DMS53 (cell line): ENCODE results near the gene MED14.
"Not testable (repeated sequence)": the region's sequence is repeated elsewhere in the genome, so short reads cannot be mapped to it uniquely, and the experiment has no call there.

Experiments
- DNase-seq: peaks from one replicate; lab custom pipeline; 2025; lab: John Stamatoyannopoulos, UW

MED14 gene

DNA sequence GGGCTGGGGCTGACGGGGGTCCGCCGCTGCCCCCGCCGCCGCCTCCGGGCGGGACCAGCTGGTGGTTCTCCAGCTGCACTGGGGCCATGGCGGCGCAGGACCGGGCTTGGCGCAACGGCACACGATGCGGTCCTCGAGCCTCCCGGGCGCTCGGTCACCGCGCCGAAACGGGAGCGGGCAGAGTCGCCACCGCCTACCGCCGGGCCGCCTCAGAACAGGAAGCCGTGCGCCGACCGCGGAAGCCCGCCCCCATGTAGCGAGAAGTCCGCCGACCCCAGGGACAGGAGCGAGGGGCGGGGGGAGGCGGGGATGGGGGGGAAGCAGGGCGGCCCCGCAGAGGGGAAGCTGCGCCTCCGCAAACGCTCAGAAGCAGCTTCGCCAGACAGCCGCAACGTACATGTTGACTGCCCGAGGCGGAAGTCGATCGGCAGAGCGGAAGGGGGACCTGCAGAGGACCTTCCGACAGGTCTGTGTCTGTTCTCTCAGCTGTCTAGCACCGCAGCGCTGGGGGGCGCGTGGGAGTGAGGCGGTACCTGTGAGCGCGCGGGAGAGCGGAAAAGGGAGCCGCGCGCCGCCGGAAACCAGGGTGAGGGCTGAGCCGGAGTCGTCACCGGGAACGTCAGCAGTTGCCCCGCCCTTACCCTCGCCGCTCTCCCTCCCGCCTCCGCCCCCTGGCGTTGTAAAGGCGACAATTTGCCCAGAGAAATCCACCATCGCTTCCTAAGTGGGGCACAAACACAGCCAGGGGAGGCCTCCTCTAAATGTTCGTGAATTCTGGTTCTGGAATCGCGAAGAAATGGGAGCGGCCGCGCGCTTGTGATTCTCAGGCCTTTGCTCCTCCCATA lies at the start of gene MED14:
MED14 (minus strand) TSS at position 218 of the 845 bp plus-strand sequence; CDS start at position 88, 130 bp downstream.
- peak; percentile 94 for DNase-seq

- no peak for DNase-seq
Measured at GRCh38 chrX:40784516-40785151, 49.3 kb upstream of the MED14 start.

- DNase-seq: not testable (repeated sequence)
Measured at GRCh38 chrX:40782644-40783259, 47.4 kb upstream of the MED14 start.

DNA sequence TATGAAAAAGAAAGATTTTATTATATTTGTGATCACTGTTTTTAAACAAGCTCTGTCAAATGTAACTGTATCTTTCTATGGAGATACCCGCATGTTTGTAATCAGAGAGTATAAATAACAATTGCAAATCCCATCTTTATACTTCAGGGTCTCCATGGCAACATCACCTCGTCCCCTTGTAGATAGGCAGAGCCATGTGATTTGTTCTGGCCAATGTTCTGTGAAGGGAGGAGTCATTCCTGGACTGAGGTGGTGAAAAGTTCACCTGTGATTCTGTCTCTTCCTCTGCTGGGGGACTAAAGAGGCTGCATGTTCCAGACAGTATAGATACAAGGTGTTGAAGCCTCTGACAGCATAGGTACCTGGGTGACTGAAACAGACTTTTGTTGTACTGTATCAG lies 45.6 kb upstream of the MED14 start:
- DNase-seq: no peak

DNA sequence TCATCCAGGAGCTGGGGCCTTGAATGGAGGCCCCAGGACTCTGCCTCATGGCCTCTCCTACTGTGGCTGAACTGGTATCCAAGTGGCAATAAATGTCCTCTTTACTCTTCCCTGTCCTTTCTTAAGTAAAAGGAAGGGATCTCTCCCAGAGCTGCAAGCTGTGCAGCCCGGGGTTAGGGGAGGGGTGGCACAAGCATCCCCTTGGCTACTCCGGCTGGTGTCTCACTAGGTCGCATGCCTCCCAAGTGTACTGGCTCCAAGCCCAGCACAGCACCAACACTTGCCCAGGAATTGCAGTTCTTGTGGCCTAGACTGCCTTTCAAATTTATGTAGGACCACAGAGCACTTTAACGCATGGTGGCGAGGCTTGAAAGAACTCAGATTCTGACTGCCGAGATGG lies 44.7 kb upstream of the MED14 start:
- no peak for DNase-seq

GRCh38 chrX:40778861-40779575 lies 43.7 kb upstream of the MED14 start:
- peak; percentile 4 for DNase-seq

DNA sequence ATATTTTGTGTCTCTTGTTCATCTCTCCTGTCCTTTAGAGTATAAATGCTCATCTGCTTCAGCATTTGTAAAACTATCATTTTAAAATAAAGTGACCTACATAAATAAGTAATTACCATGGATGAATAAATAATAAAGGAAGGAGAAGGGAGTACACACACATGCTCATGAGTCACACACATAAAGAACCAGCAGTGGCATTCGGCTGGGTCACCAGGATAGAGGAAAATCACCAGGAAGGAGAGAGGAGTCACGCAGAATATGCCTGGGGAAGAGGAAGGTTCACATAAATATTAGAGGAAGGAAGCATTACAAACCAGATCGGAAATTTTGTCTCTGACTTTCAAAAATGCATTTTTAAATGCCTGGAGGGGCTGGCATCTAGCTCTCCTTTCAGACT lies 38.5 kb upstream of the MED14 start:
- DNase-seq: no peak

- no peak for DNase-seq
Measured at GRCh38 chrX:40773188-40773587, 37.8 kb upstream of the MED14 start.

DNA sequence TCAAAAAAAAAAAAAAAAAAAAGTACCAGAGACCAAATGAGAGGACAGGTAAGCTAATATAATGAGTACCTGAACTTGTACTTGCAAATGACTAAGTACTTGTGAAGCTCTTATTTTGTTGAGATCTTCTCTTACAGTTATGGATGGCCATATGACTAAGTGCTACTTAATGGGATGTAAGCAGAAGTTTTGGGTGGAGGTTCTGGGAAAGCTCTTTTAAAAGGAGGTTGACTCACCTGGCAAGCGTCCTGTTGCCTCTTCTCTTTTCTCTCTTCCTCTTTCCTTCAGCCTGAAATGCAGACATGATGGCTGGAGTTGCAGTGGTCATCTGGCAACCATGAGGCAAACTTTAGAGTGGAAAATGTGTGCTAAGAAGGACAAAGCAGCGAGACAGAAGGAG lies 36.9 kb upstream of the MED14 start:
- peak; percentile 9 for DNase-seq

GRCh38 chrX:40761762-40762161 lies 26.4 kb upstream of the MED14 start:
- DNase-seq: no peak

GRCh38 chrX:40759374-40759773 lies 24.0 kb upstream of the MED14 start:
- DNase-seq: no peak

- DNase-seq: no peak
Measured at GRCh38 chrX:40757058-40757457, 21.7 kb upstream of the MED14 start.

DNA sequence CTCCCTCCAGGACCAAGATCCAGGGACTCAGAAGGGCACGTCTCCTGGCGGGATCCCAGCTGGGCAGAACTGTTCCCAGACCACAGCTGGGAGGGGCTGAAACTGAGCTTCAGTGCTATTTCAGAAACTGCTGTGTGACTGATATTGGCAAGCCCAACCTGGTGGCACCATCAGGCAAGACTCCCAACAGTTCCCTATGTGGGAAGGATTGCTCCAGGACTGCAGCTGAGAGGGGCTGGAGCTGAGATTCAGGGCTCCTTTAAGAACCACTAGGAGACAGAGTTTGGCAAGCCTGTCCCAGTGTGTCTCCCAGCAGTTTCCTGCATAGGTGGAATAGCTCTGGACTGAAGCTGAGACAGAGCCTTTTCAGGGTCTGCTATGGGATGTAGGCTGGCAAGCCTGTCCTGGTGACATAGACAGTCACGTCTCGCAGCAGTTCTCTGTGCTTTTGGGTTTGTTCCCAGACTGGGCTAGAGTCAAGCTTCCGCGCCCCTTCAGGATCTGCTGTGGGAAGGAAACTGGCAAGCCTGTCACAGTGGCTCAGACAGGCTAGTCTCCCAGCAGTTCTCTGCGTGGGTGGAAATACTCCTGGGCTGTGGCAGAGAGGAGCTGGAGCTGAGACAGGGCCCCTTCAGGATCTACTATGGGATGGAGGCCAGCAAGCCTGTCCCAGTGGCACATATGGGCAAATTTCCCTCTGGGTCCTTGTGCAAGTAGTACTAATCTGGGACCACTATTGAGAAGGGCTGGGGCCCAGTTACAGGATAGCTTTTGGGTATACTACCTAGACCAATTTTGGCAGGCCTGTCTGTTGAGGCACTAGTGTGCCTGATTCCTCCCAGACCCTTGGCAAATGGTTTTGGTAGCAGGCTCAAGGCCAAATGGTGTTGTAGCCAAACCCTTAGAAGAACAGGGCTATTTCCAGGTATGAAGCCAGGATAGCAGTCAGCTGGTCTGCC lies 20.2 kb upstream of the MED14 start:
- DNase-seq: no peak

GRCh38 chrX:40749681-40750494 lies 14.5 kb upstream of the MED14 start:
- no peak for DNase-seq

- no peak for DNase-seq
Measured at GRCh38 chrX:40748977-40749376, 13.6 kb upstream of the MED14 start.

DNA sequence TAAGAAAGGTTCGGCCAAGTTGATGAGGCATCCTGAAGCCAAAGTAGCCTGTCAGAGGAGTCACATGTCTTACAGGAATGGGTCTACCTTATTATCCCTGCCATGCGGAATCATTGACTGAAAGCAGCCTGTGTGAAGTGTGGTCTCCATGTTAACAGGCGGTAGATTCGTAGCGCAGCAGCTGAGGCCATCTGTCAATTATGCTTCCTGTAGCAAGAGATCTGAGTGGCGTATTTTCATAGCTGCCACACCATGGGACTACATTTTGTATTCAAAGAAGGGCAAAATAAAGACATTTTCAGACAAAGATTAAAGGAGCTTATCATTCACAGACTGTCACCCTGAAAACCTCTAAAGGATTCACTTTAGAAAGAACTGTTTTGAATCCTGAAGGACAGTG lies 11.2 kb upstream of the MED14 start:
- DNase-seq: no peak

GRCh38 chrX:40736170-40736505 lies 796 bp upstream of the MED14 start:
- DNase-seq: peak; percentile 60

DNA sequence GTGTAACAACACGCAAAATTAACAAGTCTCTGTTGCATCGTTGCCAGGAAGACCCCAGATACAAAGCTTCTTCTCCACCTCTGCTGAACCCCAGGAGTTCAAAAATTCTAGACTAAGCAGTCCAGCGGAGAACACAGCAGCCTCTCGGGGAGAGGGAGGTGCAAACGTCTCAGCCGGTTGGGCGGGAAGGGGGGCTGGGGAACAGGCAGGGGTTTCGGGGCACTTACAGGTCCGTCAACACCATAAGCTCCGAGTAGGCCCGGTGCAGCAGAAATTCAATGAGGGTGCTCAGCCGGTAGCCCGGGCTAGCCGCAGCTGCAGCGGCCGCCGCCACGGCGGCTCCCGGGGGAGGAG lies 394 bp downstream of the MED14 start:
- DNase-seq: peak; percentile 61

- DNase-seq: no peak
Measured at GRCh38 chrX:40733706-40734105, 1.6 kb downstream of the MED14 start.

- not testable (repeated sequence) for DNase-seq
Measured at GRCh38 chrX:40732499-40732898, 2.8 kb downstream of the MED14 start.
